Esophagus muscularis mucosa (tissue), 4 donors: Measurements from ENCODE around the gene CCDC63. TPM values are rescaled to one million over a fixed set of nuclear protein-coding genes. Genes with fewer than 3 reads are reported as not detected.

ENCODE experiments used
- DNase-seq: peaks from one replicate; pipeline ENCODE4 v3.0.0-alpha.2; 2017; ENCODE audit errors: extremely low spot score
- H3K27ac ChIP-seq, 4 donors: fragments of 200-600 bp; sonication (generic); replicated peaks in 1 of 4; 1 replicate in 3 of 4; 2 replicates in 1 of 4; pipeline ENCODE4 v1.5.1; 2016 to 2019; ENCODE audit warnings: mild to moderate bottlenecking in 1 of 4
- H3K27me3 ChIP-seq, 4 donors: fragments of 200-600 bp; sonication (generic); one replicate each; pipeline versions ENCODE4 v1.5.1 to v1.6.0; 2016 to 2019
- H3K36me3 ChIP-seq, 4 donors: fragments of 200-600 bp; sonication (generic); one replicate each; pipeline ENCODE4 v1.5.1; 2016 to 2019
- H3K4me1 ChIP-seq, 4 donors: fragments of 200-600 bp; sonication (generic); one replicate each; pipeline ENCODE4 v1.5.1; 2016 to 2019
- H3K4me3 ChIP-seq, 4 donors: fragments of 200-600 bp; sonication (generic); 1 replicate in 2 of 4; 2 replicates in 2 of 4; pipeline ENCODE4 v1.5.1; 2016 to 2019; ENCODE audit warnings: mild to moderate bottlenecking in 4 of 4, moderate library complexity in 1 of 4
- H3K9me3 ChIP-seq, 4 donors: fragments of 200-600 bp; sonication (generic); 1 replicate in 3 of 4; 2 replicates in 1 of 4; pipeline ENCODE4 v1.5.1; 2016 to 2019
- EP300 ChIP-seq: sonication (generic); formaldehyde crosslinking; IDR thresholded peaks from one replicate; pipeline ENCODE4 v1.6.1; 2017; ENCODE audit warnings: antibody characterized with exemption
- POLR2A ChIP-seq: fragments of 450-650 bp; IDR thresholded peaks from one replicate; pipeline ENCODE4 v1.6.1; 2017; ENCODE audit warnings: antibody characterized with exemption, moderate library complexity, mild to moderate bottlenecking, low read depth
- POLR2AphosphoS5 ChIP-seq, 2 donors: sonication (generic); formaldehyde crosslinking; IDR thresholded peaks; one replicate each; pipeline ENCODE4 v1.6.1; 2017; ENCODE audit warnings: antibody characterized with exemption in 2 of 2
- WGBS: methylation state at CpG from one replicate; pipeline ENCODE4 v1.1.5; 2018; 5-methylcytosine and 5-hydroxymethylcytosine counted together
- intact Hi-C: fragments of 100-400 bp; cut with DNase I; formaldehyde crosslinking; loops from one replicate; pipeline ENCODE4 v1.15.1; 2023
- total RNA-seq, 4 donors: library from RNA; depleted of rRNA; stranded (reverse); fragments of >200 nt; gene quantifications; one replicate each; pipeline versions ENCODE4 v1.1.0 to v1.2.1, GENCODE V29; 2016
- TF ChIP-seq, protein P1 (sequence below), 3 experiments: fragments of 200-600 bp in 2 of 3; fragments of 450-650 bp in 1 of 3; sonication (generic) in 2 of 3; IDR thresholded peaks; one replicate each; pipeline ENCODE4 v1.5.1; 2017 to 2019; ENCODE audit warnings: antibody characterized with exemption in 3 of 3, mild to moderate bottlenecking in 2 of 3, moderate library complexity in 1 of 3

The CCDC63 gene
- total RNA-seq, 4 donors from 2014 or later = not detected

DNA sequence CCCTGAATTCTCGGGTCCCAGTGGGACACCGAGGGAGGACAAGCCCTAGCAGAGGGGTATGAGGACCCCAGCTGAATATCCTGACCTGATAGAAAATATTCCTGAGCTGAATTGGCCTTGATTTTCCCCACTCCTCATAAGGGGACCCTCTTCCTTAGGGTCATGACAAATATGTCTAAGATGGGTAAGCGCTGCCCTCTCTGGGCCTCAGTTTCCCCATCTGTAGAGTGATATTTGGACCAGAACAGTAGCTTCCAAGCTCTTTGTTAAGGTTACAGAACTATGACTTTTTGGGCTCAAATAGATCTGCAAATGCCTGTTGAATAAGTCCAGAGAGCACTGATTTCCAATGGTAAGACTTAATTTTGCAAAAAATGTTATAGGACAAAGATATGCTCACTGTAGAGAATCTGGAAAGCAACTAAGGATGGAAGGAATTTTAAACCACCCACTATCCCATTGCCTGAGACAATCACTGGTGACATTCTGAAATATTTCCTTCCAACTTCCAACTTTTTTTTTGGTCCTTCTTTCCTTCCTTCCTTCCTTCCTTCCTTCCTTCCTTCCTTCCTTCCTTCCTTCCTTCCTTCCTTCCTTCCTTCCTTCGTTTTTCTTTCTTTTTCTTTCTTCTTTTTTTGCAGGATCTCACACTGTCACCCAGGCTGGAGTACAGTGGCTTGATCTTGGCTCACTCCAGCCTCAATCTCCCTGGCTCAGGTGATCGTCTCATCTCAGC, 41.6 kb downstream of the CCDC63 start:
- Histone ChIP-seq H3K9me3 (no peaks in the 10 kb centered on the region), H3K36me3 (no peaks in the 10 kb centered on the region), H3K27me3 (peaks cover 0 to 6% (median 0%) of the 10 kb centered on the region in 4 donors), H3K4me1 (peaks cover 3 to 12% (median 6%) of the 10 kb centered on the region in 4 donors), H3K4me3 (peak overlapping the region; percentile 51 to 63 (median 56)), H3K27ac (peak overlapping the region in 3 of 4 donors; percentile 67 to 75 (median 70))
- TF ChIP-seq, protein P1, sequence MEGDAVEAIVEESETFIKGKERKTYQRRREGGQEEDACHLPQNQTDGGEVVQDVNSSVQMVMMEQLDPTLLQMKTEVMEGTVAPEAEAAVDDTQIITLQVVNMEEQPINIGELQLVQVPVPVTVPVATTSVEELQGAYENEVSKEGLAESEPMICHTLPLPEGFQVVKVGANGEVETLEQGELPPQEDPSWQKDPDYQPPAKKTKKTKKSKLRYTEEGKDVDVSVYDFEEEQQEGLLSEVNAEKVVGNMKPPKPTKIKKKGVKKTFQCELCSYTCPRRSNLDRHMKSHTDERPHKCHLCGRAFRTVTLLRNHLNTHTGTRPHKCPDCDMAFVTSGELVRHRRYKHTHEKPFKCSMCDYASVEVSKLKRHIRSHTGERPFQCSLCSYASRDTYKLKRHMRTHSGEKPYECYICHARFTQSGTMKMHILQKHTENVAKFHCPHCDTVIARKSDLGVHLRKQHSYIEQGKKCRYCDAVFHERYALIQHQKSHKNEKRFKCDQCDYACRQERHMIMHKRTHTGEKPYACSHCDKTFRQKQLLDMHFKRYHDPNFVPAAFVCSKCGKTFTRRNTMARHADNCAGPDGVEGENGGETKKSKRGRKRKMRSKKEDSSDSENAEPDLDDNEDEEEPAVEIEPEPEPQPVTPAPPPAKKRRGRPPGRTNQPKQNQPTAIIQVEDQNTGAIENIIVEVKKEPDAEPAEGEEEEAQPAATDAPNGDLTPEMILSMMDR (IDR thresholded peaks at IDR 0.05) = no peak
- no peak for TF ChIP-seq POLR2A
- TF ChIP-seq EP300 = no peak
- no peak for TF ChIP-seq POLR2AphosphoS5 (IDR thresholded peaks at IDR 0.05)
- no peak for DNase-seq
- WGBS = 56% methylated on average over 3 of the region's 5 CpGs
- intact Hi-C loops = loop anchor here (5.0 to 10.0 kb wide), 4 partner anchors 146 to 434 kb away; partner anchors contain the start of genes ARPC3, PPP1CC and TCTN1

GRCh38 chr12:110889361-110889760, 42.6 kb downstream of the CCDC63 start:
- TF ChIP-seq POLR2A (no peak), POLR2AphosphoS5 (IDR thresholded peaks at IDR 0.05) (no peak), EP300 (no peak)
- TF ChIP-seq, protein P1 (IDR thresholded peaks at IDR 0.05) = no peak
- no peaks in the 10 kb centered on the region for H3K9me3 ChIP-seq
- no peak overlapping the region for H3K4me3 ChIP-seq
- no peak overlapping the region for H3K27ac ChIP-seq
- intact Hi-C loops = loop anchor here (5.0 to 10.0 kb wide), 4 partner anchors 147 to 435 kb away; partner anchors contain the start of genes ARPC3, PPP1CC and TCTN1
- no peak for DNase-seq
- peaks cover 0 to 9% (median 0%) of the 10 kb centered on the region in 4 donors for H3K27me3 ChIP-seq
- 86% methylated on average over 12 of the region's 12 CpGs for WGBS
- H3K4me1 ChIP-seq = peaks cover 3 to 15% (median 6%) of the 10 kb centered on the region in 4 donors
- H3K36me3 ChIP-seq = no peaks in the 10 kb centered on the region

DNA sequence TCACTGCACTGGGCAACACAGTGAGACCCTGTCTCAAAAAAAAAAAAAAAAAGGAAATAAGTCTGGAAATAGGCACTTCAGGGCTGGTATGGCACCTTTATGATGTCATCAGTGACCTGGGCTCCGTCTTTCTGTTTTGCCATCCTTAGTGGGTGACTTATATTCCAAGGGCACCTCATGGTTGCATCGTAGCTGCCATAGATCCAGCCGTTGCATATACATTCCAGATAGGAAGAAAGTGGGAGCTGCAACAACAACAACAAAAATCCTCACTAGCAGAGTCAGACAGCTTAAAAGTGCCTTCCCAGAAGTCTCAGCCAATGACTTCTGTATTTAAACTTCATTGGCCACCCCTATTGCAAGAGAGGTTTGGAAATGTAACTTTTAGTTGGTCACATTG, 47.2 kb downstream of the CCDC63 start:
- no peak for DNase-seq
- Histone ChIP-seq H3K4me3 (no peak overlapping the region), H3K36me3 (no peaks in the 10 kb centered on the region), H3K4me1 (peaks cover 5 to 9% (median 6%) of the 10 kb centered on the region in 4 donors), H3K27me3 (peaks cover 0 to 9% (median 0%) of the 10 kb centered on the region in 4 donors), H3K27ac (no peak overlapping the region), H3K9me3 (no peaks in the 10 kb centered on the region)
- intact Hi-C loops = loop anchor here (2.0 kb wide), 1 partner anchor 419 kb away; no protein-coding TSS in a partner anchor
- TF ChIP-seq EP300 (no peak), POLR2AphosphoS5 (IDR thresholded peaks at IDR 0.05) (no peak), POLR2A (no peak)
- 91% methylated on average over 3 of the region's 3 CpGs for WGBS

DNA sequence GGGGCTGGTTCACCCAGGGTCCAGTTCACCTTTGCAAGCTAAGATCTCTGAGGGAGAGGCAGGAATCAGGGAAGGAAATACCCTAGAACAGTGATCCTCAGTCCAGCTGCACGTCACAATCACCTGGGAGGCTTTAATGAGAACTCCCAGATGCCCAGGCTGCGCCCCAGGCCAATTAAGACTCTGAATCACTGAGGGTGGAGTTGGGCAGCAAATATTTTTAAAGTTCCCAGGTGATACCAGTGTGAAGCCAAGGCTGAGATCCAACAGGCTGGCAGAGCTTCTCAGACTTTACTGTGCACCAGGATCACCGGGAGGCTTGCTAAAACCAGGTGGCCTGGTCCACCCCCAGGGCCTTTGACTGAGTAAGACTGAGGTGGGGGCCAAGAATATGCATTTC, 49.8 kb downstream of the CCDC63 start:
- WGBS = 95% methylated on average over 3 of the region's 3 CpGs
- intact Hi-C loops = no loop called here
- no peak for DNase-seq
- no peak overlapping the region for H3K27ac ChIP-seq
- H3K27me3 ChIP-seq = peaks cover 0 to 9% (median 0%) of the 10 kb centered on the region in 4 donors
- H3K36me3 ChIP-seq = no peaks in the 10 kb centered on the region
- H3K4me3 ChIP-seq = no peak overlapping the region
- TF ChIP-seq POLR2A (no peak), POLR2AphosphoS5 (IDR thresholded peaks at IDR 0.05) (no peak), EP300 (no peak)
- TF ChIP-seq, protein P1 (IDR thresholded peaks at IDR 0.05) = no peak
- no peaks in the 10 kb centered on the region for H3K9me3 ChIP-seq
- peaks cover 5 to 9% (median 6%) of the 10 kb centered on the region in 4 donors for H3K4me1 ChIP-seq

- Histone ChIP-seq H3K27me3 (peaks cover 0 to 15% (median 0%) of the 10 kb centered on the region in 4 donors), H3K4me1 (no peaks in the 10 kb centered on the region), H3K4me3 (no peak overlapping the region), H3K9me3 (no peaks in the 10 kb centered on the region), H3K36me3 (no peaks in the 10 kb centered on the region), H3K27ac (no peak overlapping the region)
- intact Hi-C loops = no loop called here
- TF ChIP-seq EP300 (no peak), POLR2AphosphoS5 (IDR thresholded peaks at IDR 0.05) (no peak), POLR2A (no peak)
- TF ChIP-seq, protein P1 (IDR thresholded peaks at IDR 0.05) = no peak
- WGBS = 83% methylated on average over 4 of the region's 4 CpGs
- DNase-seq = no peak
Observed at GRCh38 chr12:110901401-110901800, 54.6 kb downstream of the CCDC63 start.
